ENCODE measurements around the gene NDOR1. TPM values are rescaled to one million over a fixed set of nuclear protein-coding genes. Genes with fewer than 3 reads are reported as not detected.

The NDOR1 gene
- total and polyA plus RNA-seq, 2 experiments from 2014 or later, result 7.8 to 12.3 TPM

DNA sequence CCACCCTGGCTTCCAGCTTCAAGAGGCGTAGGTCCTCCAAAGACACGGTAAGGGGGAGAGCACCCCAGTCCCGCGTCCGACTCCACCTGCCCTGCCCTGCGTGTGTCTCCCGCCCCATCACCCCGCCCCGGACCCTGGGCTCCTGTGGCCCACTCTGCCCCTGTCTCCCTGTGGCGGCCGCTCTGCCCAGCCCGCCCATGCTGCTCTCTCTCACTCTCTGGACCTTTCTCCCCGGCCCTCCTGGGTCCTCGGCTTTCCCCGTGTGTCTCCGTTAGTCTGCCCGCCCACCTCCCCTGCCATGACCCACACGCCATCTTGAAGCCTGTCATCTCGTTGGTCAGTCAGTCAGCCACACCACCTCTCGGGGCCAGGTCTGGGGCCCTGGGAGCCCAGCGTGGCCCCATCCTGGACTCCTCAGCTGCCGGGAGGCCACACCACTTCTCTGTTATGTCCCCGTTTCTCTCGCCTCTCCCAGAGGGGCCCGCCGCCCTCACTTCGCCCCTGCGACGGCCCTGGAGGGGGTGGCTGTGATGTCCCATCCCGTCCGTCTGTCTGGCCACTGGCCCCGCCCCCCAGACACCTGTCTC, 40.2 kb upstream of the NDOR1 start:
- no peak overlapping the region for H3K4me2 ChIP-seq
- DNase-seq (ENCODE audit: low spot score), result no peak

GRCh38 chr9:137166380-137167229, 38.9 kb upstream of the NDOR1 start:
- H3K4me1 ChIP-seq (ENCODE audit: insufficient read depth), result peaks cover 27% of the 10 kb centered on the region

More for the DNA sequence above, 40.2 kb upstream of the NDOR1 start:
- Histone ChIP-seq H3K4me3 (no peak overlapping the region), H3K9me3 (ENCODE audit: low read depth) (no peaks in the 10 kb centered on the region), H3K4me1 (ENCODE audit: insufficient read depth) (peaks cover 27% of the 10 kb centered on the region), H3K27ac (no peak overlapping the region), H2AFZ (no peak overlapping the region), H4K20me1 (ENCODE audit: insufficient read depth, poor library complexity, severe bottlenecking) (no peaks in the 10 kb centered on the region), H3K79me2 (no peaks in the 10 kb centered on the region), H3K27me3 (peaks cover 94% of the 10 kb centered on the region), H3K36me3 (replicated peaks; ENCODE audit: insufficient read depth, low read depth) (no peaks in the 10 kb centered on the region), H3K9me2 (replicated peaks; ENCODE audit: insufficient read depth) (no peaks in the 10 kb centered on the region)
- no peak for TF ChIP-seq EZH2phosphoT487 (IDR thresholded peaks at IDR 0.05; ENCODE audit: low read depth, severe bottlenecking, unreplicated experiment)
- TF ChIP-seq EZH2 (IDR thresholded peaks at IDR 0.05; ENCODE audit: borderline replicate concordance), result no peak
- WGBS (ENCODE audit: low lambda C conversion rate, missing lambda C conversion rate), result 90% methylated on average over 21 of the region's 32 CpGs

DNA sequence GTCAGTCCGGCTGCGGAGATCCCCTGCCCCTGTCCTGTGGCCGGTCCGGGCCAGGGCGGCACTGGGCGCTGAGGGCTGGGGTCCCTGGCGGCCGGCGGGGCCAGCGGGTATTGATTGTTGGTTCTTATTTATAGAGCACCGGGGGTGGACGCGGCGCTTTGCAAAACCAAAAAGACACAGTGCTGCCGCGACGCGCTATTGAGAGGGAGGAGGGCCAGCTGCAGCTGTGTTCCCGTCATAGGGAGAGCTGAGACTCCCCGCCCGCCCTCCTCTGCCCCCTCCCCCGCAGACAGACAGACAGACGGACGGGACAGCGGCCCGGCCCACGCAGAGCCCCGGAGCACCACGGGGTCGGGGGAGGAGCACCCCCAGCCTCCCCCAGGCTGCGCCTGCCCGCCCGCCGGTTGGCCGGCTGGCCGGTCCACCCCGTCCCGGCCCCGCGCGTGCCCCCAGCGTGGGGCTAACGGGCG, 38.2 kb upstream of the NDOR1 start:
- Histone ChIP-seq H3K4me1 (ENCODE audit: insufficient read depth) (peaks cover 27% of the 10 kb centered on the region), H4K20me1 (ENCODE audit: insufficient read depth, poor library complexity, severe bottlenecking) (no peaks in the 10 kb centered on the region), H3K9me3 (ENCODE audit: low read depth) (no peaks in the 10 kb centered on the region), H3K27ac (no peak overlapping the region), H3K4me3 (no peak overlapping the region), H3K27me3 (peaks cover 88% of the 10 kb centered on the region), H3K9me2 (replicated peaks; ENCODE audit: insufficient read depth) (no peaks in the 10 kb centered on the region), H3K79me2 (no peaks in the 10 kb centered on the region), H2AFZ (no peak overlapping the region), H3K4me2 (peak overlapping the region; percentile 80), H3K36me3 (replicated peaks; ENCODE audit: insufficient read depth, low read depth) (no peaks in the 10 kb centered on the region)
- no peak for DNase-seq (ENCODE audit: low spot score)
- whole genome bisulfite sequencing (ENCODE audit: low lambda C conversion rate, missing lambda C conversion rate), result 58% methylated on average over 11 of the region's 44 CpGs
- TF ChIP-seq EZH2phosphoT487 (IDR thresholded peaks at IDR 0.05; ENCODE audit: low read depth, severe bottlenecking, unreplicated experiment) (no peak), EZH2 (IDR thresholded peaks at IDR 0.05; ENCODE audit: borderline replicate concordance) (no peak), CTCF (IDR thresholded peaks at IDR 0.05; ENCODE audit: poor library complexity) (no peak)

More at GRCh38 chr9:137166380-137167229, 38.9 kb upstream of the NDOR1 start:
- H3K27me3 ChIP-seq, result peaks cover 94% of the 10 kb centered on the region
- no peak for DNase-seq (ENCODE audit: low spot score)
- no peak for TF ChIP-seq CTCF (IDR thresholded peaks at IDR 0.05; ENCODE audit: poor library complexity)
- no peak for TF ChIP-seq EZH2phosphoT487 (IDR thresholded peaks at IDR 0.05; ENCODE audit: low read depth, severe bottlenecking, unreplicated experiment)
- no peak for TF ChIP-seq EZH2 (IDR thresholded peaks at IDR 0.05; ENCODE audit: borderline replicate concordance)
- no peaks in the 10 kb centered on the region for H3K36me3 ChIP-seq (replicated peaks; ENCODE audit: insufficient read depth, low read depth)
- H3K27ac ChIP-seq, result no peak overlapping the region
- no peaks in the 10 kb centered on the region for H3K9me2 ChIP-seq (replicated peaks; ENCODE audit: insufficient read depth)
- H3K4me3 ChIP-seq, result no peak overlapping the region
- WGBS (ENCODE audit: low lambda C conversion rate, missing lambda C conversion rate), result 82% methylated on average over 19 of the region's 22 CpGs
- H3K9me3 ChIP-seq (ENCODE audit: low read depth), result no peaks in the 10 kb centered on the region
- no peaks in the 10 kb centered on the region for H3K79me2 ChIP-seq
- H4K20me1 ChIP-seq (ENCODE audit: insufficient read depth, poor library complexity, severe bottlenecking), result no peaks in the 10 kb centered on the region
- H3K4me2 ChIP-seq, result no peak overlapping the region
- H2AFZ ChIP-seq, result no peak overlapping the region

Measured in hepatocyte (in vitro differentiated cells).